Prostate gland (tissue), 2 donors: Measurements from ENCODE around the gene MYH15.

Source experiments
- POLR2A ChIP-seq: fragments of 450-650 bp; IDR thresholded peaks from one replicate; pipeline ENCODE4 v1.6.1; 2016; ENCODE audit warnings: antibody characterized with exemption, mild to moderate bottlenecking
- POLR2AphosphoS5 ChIP-seq: sonication (generic); formaldehyde crosslinking; IDR thresholded peaks from one replicate; pipeline ENCODE4 v1.6.1; 2017; ENCODE audit warnings: antibody characterized with exemption
- TF ChIP-seq, protein P1 (sequence below), 4 experiments: fragments of 200-600 bp in 2 of 4; fragments of 450-650 bp in 2 of 4; sonication (generic) in 2 of 4; IDR thresholded peaks; 1 replicate in 3 of 4; 2 replicates in 1 of 4; pipeline ENCODE4 v1.5.1; 2016 to 2019; ENCODE audit warnings: antibody characterized with exemption in 4 of 4, mild to moderate bottlenecking in 2 of 4, moderate library complexity in 2 of 4

DNA sequence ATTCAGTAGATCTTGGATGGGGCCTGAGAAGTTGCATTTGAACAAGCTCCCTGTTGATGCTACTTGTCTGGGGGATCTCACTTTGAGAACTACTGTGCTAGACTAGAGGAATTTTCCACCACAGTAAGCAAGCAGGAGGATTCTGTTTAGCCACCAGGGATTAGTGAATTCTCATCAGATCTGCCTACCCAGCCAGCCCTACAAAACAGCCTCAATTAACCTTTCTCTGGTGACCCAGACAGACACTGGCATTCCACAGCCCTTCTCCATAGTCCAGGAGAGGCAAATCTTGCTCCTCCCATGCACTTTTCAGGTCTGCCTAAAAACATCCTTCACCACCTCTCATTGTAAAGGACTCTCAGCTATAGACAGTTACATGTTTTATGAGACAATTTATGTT lies 16.7 kb upstream of the MYH15 start:
- TF ChIP-seq, protein P1, sequence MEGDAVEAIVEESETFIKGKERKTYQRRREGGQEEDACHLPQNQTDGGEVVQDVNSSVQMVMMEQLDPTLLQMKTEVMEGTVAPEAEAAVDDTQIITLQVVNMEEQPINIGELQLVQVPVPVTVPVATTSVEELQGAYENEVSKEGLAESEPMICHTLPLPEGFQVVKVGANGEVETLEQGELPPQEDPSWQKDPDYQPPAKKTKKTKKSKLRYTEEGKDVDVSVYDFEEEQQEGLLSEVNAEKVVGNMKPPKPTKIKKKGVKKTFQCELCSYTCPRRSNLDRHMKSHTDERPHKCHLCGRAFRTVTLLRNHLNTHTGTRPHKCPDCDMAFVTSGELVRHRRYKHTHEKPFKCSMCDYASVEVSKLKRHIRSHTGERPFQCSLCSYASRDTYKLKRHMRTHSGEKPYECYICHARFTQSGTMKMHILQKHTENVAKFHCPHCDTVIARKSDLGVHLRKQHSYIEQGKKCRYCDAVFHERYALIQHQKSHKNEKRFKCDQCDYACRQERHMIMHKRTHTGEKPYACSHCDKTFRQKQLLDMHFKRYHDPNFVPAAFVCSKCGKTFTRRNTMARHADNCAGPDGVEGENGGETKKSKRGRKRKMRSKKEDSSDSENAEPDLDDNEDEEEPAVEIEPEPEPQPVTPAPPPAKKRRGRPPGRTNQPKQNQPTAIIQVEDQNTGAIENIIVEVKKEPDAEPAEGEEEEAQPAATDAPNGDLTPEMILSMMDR (IDR thresholded peaks at IDR 0.05) = no peak
- TF ChIP-seq POLR2A (no peak), POLR2AphosphoS5 (no peak)
